Nephron (organoid): ENCODE data around the gene KCNH2.

Experiments
- H3K27ac Mint-ChIP-seq, 3 experiments: 2 replicates each; pipeline ENCODE4 v1.8.0; 2020; ENCODE audit warnings: mixed read lengths in 3 of 3, mild to moderate bottlenecking in 2 of 3, moderate library complexity in 1 of 3
- H3K27me3 Mint-ChIP-seq: 2 replicates; pipeline ENCODE4 v1.8.0; 2021; ENCODE audit warnings: low read depth, mild to moderate bottlenecking, moderate library complexity, mixed read lengths
- H3K36me3 Mint-ChIP-seq: 2 replicates; pipeline ENCODE4 v1.8.0; 2020; ENCODE audit warnings: low read depth, mixed read lengths
- H3K4me1 Mint-ChIP-seq: 2 replicates; pipeline ENCODE4 v1.8.0; 2020; ENCODE audit warnings: mixed read lengths
- H3K4me3 Mint-ChIP-seq, 3 experiments: 2 replicates each; pipeline ENCODE4 v1.8.0; 2020; ENCODE audit warnings: mild to moderate bottlenecking in 3 of 3, mixed read lengths in 3 of 3, moderate library complexity in 2 of 3
- H3K9me3 Mint-ChIP-seq: 2 replicates; pipeline ENCODE4 v1.8.0; 2020; ENCODE audit warnings: mixed read lengths
- TF ChIP-seq, protein P1 (sequence below), 3 experiments: fragments of 200-600 bp; sonication (generic); IDR thresholded peaks; one replicate each; pipeline ENCODE4 v1.5.0; 2021; ENCODE audit warnings: antibody characterized with exemption in 3 of 3; ENCODE audit not compliant: unreplicated experiment in 3 of 3

Gene KCNH2

DNA sequence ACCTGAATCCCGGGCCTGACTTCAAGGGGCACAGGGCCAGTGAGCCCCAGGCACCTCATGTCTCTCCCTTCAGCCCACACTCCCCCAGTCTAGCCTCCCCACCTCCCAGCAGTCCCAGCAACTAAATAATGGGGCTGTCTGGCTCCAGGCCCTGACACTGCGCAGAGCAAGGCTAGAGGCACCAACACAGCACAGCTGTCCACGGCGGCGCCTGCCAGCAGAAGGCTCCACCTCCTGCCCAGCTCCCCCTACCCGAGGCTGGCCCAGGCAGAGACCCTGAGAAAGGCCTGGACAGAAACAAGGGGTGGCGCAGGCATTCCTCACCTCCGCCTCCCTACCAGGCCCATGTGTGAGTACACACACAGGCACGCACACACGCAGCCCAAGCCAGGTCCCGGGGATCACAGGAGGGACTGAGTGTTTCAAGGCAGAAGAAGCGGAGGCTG, 6.1 kb downstream of the KCNH2 start:
- H3K27me3 Mint-ChIP-seq: peaks cover 17% of the 10 kb centered on the region
- peaks cover 84% of the 10 kb centered on the region for H3K4me1 Mint-ChIP-seq
- TF ChIP-seq, protein P1, sequence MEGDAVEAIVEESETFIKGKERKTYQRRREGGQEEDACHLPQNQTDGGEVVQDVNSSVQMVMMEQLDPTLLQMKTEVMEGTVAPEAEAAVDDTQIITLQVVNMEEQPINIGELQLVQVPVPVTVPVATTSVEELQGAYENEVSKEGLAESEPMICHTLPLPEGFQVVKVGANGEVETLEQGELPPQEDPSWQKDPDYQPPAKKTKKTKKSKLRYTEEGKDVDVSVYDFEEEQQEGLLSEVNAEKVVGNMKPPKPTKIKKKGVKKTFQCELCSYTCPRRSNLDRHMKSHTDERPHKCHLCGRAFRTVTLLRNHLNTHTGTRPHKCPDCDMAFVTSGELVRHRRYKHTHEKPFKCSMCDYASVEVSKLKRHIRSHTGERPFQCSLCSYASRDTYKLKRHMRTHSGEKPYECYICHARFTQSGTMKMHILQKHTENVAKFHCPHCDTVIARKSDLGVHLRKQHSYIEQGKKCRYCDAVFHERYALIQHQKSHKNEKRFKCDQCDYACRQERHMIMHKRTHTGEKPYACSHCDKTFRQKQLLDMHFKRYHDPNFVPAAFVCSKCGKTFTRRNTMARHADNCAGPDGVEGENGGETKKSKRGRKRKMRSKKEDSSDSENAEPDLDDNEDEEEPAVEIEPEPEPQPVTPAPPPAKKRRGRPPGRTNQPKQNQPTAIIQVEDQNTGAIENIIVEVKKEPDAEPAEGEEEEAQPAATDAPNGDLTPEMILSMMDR (IDR thresholded peaks at IDR 0.05; ENCODE audit: unreplicated experiment in 3 of 3): no peak
- no peaks in the 10 kb centered on the region for H3K9me3 Mint-ChIP-seq
- no peaks in the 10 kb centered on the region for H3K36me3 Mint-ChIP-seq
- H3K27ac Mint-ChIP-seq: peak overlapping the region; percentile 79 to 98 (median 93)
- peak overlapping the region; percentile 9 to 67 (median 62) for H3K4me3 Mint-ChIP-seq

DNA sequence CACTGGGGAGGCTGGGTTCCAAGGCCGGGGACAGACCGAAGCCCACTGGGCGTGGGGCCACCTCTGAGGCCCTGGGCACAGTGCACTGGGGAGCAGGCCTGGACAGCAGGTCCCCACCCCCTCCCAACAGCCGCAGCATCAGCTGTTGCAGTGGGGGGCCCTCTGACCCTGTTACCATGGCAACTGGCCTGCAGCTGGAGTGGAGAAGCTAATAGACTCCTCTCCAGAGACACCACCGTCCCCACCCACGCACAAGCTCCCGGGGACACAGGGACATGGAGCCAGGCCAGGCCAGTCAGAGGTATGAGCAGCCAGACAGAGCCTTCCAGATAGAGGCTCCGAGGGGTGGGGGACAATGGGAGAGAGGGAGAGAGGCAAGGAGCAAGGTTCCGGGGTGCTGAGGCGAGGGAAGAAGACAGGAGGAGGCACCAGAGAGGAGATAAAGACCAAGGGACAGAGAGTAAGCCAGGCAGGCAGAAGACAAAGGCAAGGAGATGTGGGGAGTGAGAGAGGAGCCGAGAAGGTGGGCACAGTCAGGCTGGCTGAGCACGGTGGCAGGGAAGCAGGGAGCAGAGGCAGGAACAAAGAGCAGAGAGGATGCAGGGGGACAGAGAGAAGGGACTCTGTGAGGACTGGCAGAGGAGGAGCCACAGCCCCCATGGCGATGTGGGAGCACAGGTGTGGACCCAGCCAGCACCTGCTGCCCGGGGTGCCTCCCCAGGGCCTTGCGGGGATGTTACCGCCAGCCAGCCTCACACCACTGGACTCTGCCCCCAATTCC, 6.7 kb downstream of the KCNH2 start:
- Mint-ChIP-seq H3K36me3 (no peaks in the 10 kb centered on the region), H3K27ac (peak overlapping the region; percentile 79 to 98 (median 93)), H3K4me1 (peaks cover 82% of the 10 kb centered on the region), H3K27me3 (peaks cover 14% of the 10 kb centered on the region), H3K4me3 (peak overlapping the region; percentile 62 to 79 (median 67)), H3K9me3 (no peaks in the 10 kb centered on the region)
- TF ChIP-seq, protein P1 (IDR thresholded peaks at IDR 0.05; ENCODE audit: unreplicated experiment in 3 of 3): no peak

DNA sequence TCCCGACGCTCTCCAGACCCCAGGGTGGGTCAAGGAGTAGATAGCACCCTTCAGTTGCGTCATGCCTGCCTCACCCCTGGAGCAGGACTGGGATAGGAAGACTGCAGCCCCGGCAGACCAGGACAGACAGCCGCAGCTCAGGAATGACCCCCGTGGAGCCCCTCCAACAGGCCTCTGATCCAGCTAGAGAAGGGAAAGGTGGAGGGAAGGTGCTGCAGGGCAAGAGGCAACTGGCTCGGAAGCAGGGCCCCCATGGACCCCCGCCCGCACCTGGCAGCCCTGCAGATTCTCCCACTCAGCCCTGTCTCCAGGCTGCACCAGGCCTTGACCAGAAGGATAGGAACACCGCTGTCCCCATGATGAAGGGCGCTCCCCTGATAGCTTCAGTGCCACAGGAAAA, 7.7 kb downstream of the KCNH2 start:
- TF ChIP-seq, protein P1 (IDR thresholded peaks at IDR 0.05; ENCODE audit: unreplicated experiment in 3 of 3): no peak
- peaks cover 6% of the 10 kb centered on the region for H3K27me3 Mint-ChIP-seq
- peak overlapping the region; percentile 40 to 54 (median 46) for H3K4me3 Mint-ChIP-seq
- H3K36me3 Mint-ChIP-seq: no peaks in the 10 kb centered on the region
- peak overlapping the region; percentile 79 to 98 (median 93) for H3K27ac Mint-ChIP-seq
- H3K9me3 Mint-ChIP-seq: no peaks in the 10 kb centered on the region
- H3K4me1 Mint-ChIP-seq: peaks cover 83% of the 10 kb centered on the region

DNA sequence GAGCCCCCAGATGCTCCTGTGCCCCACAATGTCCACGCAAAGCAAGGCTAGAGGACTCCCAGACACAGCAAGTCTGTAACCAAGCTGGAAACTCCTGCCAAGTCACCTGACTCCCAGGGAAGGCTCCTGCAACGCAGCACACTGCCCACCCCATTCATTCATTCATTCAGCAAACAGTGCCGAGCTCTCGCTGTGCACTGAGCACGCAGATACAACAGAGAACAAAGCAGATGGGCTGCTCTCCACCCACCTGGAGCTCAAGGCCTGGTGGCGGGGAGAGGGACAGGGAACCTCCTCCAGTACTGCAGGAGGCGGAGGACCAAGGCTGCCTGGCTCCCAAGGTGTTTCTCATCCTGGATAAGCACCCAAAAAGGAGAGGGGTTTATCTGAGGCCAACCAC, 8.6 kb downstream of the KCNH2 start:
- peak overlapping the region in 2 of 3 experiments; percentile 52 to 54 for H3K4me3 Mint-ChIP-seq
- no peaks in the 10 kb centered on the region for H3K9me3 Mint-ChIP-seq
- H3K27ac Mint-ChIP-seq: peak overlapping the region; percentile 79 to 98 (median 93)
- no peaks in the 10 kb centered on the region for H3K36me3 Mint-ChIP-seq
- H3K27me3 Mint-ChIP-seq: peaks cover 10% of the 10 kb centered on the region
- peaks cover 88% of the 10 kb centered on the region for H3K4me1 Mint-ChIP-seq
- TF ChIP-seq, protein P1 (IDR thresholded peaks at IDR 0.05; ENCODE audit: unreplicated experiment in 3 of 3): no peak

DNA sequence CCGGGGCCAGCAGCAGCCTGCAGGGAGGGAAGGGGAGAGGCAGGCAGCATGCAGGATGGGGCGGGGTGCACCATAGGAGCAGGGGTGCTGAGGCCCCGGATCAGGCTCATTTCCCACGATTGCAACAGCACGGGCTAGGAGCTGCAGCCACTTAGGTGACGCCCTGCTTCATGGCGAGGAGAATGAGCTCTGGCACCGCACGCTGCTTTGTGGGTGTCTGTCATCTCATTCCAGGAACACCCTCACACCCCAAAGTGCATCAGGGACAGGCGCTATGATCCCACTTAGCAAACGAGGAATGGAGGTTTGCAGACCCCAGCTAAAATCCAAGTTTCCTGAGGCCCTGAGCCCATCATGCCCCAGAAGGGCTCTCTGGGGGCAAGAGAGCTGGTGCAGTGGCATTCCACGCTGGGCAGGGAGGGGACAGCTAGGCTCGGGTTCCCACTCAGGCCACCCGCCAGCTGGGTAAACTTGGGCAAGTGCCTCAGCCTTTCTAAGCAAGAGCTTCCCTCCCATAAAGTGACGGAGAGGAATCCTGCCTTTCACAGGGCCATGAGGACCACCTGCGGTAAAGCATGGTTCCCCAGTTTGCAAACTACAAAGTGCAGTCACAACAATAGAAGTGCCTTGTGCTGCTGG, 9.3 kb downstream of the KCNH2 start:
- Mint-ChIP-seq H3K27me3 (peaks cover 10% of the 10 kb centered on the region), H3K9me3 (no peaks in the 10 kb centered on the region), H3K4me1 (peaks cover 89% of the 10 kb centered on the region), H3K36me3 (no peaks in the 10 kb centered on the region), H3K4me3 (peak overlapping the region in 1 of 3 experiments; percentile 34), H3K27ac (peak overlapping the region in 2 of 3 experiments; percentile 79 to 80)
- TF ChIP-seq, protein P1 (IDR thresholded peaks at IDR 0.05; ENCODE audit: unreplicated experiment in 3 of 3): no peak
